NAMALWA (cell line): Measurements from ENCODE around the gene ROPN1B.
A peak's percentile ranks its signal among the peaks of the same experiment; 100 is the strongest.

Experiments used
- DNase-seq: peaks from one replicate; pipeline ENCODE4 v3.0.0-alpha.2; 2015; ENCODE audit warnings: low spot score

Gene ROPN1B

DNA sequence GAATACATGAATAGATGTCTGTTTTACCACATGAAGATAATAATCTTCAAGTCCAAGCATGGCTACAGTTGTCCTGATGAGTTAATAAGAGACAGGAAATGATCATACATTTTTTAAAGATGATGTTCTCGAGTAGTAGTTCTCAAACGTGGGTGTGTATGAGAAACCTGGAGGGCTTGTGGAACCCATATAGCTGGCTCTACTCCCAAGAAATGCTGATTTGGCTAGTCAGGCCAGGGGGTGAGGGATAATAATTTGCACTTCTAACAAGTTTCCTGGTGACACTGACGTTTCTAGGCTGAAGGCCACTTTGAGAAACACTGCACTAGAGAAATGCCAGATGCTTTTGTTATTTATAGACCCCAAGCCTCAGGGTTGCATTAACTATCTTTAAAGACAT is 37.0 kb downstream of the ROPN1B start:
- no peak for DNase-seq

DNA sequence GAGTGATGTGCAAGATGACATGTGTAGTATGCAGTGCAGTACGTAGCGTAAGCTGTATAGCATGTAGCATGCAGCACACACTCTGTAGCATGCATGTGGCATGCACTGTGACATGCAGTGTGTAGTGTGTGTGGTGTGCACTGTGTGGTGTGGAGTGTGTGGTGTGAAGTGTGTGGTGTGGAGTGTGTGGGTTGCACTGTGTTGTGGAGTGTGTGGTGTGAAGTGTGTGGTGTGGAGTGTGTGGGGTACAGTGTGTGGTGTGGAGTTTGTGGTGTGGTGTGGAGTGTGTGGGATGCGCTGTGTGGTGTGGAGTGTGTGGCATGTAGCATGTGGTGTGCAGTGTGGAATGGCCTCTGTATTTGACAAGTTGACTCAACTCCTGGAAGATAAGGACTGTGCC is 39.2 kb downstream of the ROPN1B start:
- DNase-seq = no peak

DNA sequence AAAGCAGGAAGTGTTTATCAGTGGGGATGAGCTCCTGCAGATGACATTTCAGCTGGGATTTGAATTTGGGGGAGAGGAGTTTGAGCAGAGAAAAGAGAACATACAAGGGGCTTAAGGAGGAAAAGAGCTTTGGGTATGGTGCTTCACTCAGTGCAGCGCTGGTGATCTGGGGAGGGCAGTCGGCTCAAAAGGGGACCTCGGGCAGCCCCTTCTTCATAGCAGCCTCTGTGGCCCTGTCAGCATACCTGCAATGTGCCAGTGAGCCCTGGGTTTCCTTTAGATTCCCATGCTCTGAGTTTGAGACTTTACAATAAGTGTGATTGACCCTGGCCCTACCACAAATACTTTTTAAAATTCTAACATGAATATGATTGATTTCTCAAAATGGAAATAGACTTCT is 40.2 kb downstream of the ROPN1B start:
- DNase-seq = no peak

DNA sequence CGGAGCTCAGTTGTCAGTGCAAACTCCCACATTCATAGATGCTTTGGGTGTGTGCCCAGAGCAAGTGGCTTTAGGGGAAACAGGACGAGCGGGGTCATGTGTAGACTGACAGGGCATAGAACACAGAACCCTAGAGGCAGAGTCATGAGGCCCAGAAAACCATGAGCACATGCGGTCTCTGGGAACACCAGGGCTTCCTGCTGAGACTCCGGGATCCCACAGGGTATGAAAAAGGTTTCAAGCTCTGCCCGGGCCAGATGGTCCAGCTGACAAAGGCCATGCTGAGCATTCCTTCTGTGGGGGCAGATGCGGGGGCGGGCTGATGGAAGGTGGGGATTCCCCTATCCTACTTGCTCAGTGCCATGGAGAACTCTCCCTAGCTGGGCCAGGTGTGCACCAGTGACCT is 44.8 kb downstream of the ROPN1B start:
- DNase-seq = no peak

DNA sequence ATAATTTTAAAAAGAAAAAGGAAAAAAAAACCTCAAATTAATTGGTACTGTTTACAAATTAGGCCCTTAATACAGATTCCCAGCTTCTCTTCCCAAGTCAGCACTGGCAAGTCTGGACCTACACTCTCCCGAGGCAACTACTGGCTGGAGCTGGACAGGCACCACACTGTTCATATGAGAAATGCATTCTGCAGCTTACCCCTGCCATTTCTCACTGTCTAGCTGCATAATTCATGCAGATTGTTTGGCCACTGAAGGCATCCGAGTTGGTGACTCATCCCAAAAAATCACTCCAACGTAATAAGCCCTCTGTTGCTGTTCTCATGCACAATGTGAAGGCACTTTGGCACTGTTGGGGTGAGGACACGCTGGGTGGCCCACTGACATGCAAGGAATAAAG is 45.3 kb downstream of the ROPN1B start:
- DNase-seq = no peak

DNA sequence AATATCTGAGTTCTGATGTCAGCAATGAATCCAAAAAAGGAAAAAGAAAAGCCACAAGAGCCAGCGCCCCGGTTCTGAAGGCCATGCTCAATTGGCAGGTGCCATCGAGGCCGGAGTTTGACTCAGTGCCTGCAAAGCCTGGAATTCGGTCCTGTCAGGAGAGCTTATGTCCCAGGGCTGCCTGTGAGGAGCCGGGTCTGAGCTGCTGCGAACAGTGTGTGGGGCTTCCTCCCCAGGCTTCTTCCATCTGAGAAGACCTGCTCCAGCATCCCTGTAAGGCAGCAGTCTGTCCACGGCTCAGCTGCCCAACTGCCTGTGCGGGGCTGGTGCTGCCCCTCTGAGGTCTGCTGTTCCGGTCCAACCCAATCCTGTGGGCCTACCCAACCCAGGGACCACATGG is 46.1 kb downstream of the ROPN1B start:
- DNase-seq = no peak

DNA sequence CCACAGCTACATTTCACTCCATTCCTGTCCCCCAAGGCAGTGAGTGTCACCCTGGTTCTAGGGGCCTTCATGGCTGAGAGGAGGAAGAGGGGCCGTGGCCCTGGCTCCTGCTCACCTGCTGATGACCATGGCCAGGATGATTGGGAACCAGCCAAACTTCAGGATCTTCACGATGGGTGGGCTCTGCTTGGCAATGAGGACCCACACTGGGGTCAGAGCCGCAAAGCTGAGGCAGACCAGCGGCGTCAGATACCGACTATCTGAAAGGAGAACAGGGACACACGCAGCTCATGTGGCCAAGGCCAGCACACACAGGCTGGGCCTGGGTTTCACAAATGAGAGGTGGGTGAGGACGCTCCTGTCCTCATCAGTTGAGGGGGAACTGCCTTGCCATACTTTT is 47.6 kb downstream of the ROPN1B start:
- DNase-seq = no peak

DNA sequence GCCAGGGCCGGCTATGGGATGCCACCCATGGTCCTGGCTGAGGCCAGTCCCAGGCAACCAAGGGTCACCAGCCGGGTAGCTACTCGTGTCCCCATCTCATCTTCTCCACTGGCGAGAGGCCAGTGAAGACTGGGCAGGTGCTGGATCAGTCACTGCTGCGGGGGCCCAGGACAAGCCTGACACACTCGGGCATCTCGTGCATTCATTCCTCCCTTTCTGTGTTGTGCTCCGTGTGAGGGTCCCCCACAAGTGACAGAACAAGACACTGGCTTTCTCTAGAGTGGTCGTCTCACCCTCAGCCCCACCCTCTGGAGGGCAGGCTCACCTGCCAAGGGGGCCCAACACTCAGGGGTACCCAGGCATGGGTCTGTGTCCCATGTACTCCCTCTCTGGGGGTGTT is 48.4 kb downstream of the ROPN1B start:
- DNase-seq = no peak

DNA sequence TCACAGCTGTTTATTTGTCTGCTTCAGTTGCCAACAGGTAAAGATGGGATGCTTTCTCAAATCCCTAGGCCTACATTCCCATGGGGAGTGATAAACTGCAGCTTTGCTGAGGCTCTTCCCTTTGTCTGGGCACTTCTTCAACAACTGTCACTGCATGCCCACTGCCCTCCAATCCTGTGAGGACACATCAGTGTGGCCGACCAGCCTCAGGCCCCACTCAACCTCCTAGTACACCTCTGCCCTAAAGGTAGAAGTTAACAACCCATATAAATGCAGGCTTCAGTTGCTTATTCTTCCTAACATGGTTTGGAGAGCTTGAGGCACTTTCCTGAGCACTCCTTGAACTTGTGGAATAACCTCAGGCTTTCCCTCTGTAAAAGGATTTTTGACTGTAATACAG is 49.6 kb downstream of the ROPN1B start:
- no peak for DNase-seq

DNA sequence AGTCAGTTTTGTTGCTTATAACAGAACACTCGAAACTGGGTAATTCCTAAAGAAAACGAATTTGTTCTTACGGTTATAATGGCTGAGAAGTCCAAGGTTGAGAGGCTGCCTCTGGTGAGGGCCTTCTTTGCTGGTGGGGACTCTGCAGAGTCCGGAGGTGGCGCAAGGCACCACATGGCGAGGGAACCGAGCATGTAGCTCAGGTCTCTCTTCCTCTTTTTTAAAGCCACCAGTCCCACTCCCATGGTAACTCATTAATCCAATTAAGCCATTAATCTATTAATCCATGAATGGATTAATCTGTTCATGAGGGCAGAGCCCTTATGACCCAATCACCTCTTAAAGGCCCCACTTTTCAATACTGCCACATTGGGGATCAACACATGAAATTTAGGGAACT is 50.0 kb downstream of the ROPN1B start:
- DNase-seq = no peak

DNA sequence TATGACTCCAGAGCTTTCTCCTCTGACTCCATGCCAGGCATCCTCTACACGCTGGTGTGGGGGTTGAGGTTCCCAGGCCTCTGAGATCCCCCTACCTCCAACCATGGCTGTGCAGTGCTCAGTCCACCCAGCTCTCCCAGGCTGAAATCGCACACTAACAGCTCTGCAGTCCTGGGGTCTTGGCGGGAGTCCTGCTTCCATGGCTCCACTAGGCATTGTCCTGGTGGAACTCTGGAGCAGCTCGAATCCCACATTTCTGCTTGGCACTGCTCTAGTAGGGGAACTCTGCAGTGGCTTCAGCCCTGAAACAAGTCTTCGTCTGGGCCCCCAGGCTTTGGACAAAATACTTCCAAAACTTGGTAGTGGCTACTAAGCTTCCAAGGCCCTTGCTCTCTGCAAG is 50.7 kb downstream of the ROPN1B start:
- DNase-seq = no peak

DNA sequence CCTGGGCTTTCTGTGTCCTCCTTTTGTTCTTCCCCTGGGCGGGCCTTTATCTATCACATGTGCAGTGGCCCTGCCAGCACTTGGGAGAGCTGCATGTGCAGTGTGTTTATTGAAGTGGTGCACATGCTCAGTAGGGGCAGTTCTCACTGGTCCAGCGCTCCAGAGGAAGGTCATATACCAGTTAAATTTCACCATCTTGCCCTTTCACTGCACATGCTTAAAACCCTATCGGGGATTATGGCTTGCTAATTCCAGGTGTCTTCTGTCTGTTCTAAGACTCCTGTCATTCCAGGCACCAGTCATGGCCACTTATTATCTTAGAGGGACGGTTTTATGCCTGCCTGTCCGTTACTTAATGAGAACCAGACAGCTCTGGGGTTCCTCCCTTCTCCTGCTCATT is 52.2 kb downstream of the ROPN1B start:
- DNase-seq = no peak

DNA sequence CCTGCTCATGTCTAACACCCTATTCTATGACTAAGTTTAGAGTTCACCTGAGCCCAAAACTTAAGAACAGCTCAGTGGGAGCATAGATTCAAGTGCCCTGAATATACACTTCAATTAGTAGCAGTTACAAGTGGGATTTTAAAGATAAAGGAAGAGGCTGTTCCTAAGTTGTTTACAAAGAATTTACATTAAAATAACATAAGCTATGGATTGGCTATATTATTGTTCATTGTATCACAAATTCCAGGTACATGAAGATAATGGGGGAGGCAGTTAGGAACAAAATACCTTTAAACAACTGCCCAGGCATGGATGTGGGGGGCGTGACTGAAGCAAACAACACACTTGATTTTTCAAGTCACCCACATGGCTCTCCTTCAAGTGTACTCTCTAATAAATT is 52.7 kb downstream of the ROPN1B start:
- no peak for DNase-seq

DNA sequence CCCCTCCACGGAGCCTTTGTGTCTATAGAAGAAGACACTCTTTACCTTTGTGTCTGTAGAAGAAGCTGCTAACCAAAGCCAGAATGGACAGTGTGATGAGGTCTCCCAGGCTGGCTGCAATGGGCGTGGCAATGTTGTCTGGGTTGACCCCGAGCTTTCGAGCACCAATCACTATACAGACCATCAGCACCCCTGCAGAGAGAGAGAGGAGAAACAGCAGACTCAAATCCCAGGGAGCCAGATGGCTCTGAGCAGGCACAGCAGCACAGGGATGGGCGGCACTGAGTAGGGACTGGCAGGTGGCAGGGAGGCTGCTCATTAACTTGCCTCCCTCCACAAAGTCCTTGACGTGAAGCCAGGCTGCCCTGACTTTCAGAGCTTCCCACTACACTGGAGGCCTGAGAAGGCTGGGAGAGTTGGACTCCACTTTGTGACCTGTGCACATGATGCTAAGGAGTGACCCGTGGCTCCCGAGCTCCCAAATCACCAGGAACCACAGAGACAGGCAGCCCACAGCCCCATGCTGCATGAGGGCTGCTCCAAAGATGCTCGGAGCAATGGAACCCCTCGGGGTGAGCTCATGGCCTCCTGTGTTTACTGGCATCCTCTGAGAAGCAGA is 53.9 kb downstream of the ROPN1B start:
- DNase-seq = no peak

DNA sequence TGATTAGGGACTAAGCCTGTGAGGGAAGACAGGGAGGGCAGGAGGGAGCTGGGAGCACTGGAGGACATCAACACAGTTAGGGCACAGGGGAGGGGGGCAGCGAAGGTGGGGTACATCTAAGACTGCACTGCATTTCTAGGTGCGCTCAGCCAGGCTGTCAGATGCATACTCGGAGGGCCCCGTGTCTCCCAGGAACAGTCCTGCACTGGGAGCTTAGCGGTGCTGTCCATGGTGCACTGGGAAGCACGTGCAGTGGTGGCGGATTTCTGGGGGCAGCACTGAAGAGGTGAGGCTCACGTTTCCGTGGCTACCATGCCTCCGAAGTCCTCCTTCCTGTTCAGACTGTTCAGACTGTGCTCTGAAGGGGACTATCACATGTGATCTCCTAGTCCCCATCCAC is 54.4 kb downstream of the ROPN1B start:
- no peak for DNase-seq

DNA sequence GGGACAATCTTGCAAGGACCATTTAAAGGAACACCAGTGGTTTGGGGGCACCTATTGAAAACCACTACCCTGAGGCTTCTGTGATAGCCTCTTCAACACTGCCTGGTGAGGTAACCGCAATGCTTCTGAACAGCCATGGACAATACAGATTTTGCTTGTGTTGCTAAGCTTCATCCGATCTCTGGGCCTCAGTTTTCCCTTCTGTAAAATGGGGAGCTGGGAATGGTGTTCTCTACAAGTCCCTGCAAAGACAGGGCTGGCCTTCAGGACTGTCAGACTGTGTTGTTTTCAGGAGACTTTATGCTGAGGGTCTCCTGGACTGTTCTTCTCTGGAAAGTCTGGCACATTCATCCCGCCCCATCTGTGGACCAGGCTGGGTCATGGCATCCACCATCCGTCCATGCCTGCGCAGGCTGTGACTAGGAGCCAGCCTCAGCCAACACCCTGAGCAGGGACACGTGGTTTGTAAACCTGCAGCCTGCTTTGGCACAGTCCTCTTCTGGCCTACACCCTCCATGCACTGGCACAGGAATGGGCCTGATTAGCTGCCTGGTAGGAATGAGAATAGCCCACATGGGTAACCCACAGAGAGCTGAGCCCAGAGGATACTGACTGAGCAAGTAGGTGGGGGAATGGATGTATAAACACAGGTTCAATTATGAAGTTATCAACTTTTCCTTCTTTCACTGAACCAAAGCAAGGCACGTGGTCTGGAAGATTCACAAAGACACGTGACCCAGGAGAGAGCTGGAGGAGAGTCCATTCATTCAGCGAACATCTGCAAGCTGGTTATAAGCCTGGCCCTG is 55.3 kb downstream of the ROPN1B start:
- DNase-seq = no peak

DNA sequence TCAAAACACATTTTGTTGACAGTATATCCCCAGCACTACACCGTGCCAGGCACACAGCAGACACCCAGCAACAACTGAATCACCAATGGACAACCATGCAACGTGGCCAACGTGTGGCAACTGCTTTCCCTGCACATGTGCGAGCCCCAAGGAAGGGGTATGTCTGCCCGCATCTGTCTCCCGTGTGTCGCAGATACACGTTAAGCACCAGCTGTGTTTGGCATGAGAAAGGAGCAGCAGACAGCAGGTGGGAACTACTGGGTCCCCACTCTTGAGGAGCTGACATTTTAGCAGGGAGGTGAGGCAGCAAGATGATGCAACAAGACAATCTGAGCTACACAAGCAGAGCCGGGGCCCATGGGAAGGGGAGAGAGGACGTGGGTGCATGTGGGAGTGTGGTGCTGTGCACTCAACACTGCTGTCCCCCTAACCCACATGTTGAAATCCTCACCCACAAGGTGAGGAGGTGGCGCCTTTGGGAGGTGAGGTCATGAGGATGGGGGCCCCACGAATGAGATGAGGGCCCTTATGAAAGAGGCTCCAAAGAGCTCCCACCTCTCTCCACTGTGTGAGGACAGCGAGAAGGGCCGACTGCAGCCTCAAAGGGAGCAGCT is 56.2 kb downstream of the ROPN1B start:
- DNase-seq = peak; percentile 3

DNA sequence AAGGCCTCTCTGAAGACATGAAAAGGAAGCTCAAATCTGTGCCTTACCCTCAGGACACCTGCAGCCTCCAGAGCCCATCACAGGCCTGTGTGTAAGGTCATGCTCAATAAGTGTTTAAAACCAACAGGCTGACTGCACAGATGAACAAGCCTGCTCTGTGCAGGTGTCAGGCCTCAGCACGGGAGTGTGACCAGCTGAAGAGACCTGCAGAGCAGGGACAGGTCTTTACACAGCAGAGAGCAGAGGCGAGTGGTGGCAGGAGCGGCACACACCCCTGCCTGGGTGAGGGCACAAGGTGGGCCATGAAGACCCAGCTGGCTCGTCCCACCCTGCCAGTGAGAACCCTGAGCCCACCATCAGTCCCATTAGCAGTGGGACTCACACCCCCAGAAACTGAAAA is 56.9 kb downstream of the ROPN1B start:
- peak; percentile 48 for DNase-seq

DNA sequence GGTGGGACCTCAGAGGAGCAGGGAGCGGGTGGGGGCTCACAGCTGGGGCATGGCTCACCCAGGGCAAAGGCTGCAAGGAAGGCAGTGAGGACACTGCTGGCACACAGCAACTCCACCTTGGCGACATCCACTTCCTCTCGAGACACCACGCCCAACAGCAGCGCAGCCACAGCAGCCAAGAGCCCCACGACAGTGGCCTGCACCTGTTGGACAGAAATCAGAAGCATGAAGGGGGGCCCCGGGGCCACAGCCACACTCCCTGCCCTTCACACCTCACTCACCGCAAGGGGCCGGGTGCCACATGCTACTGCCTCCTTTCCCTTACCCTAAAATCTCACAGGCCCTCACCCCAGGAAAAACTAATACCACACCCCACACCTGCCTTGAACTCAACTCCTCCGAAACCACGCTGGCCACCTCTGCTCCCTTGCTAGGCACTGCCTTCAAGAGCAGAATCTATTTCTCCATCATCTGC is 57.3 kb downstream of the ROPN1B start:
- DNase-seq = peak; percentile 37

DNA sequence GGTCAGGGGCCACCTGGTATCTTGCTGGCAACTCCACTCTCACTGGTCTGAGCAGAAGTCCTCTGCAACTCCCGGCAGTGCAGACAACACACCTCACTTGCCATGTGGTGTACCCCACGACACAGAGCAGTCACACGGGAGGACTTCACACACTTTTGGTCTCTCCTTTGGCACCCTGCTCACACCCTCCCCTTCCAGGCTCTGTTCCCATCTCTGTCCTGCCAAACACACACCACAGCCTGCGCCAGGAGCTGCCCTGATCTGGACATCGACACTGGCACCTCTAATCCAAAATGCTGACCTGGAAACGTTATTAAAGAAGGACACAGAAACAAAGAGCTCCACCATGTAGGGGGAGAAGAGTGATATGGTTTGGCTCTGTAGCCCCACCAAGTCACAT is 57.8 kb downstream of the ROPN1B start:
- DNase-seq = no peak

DNA sequence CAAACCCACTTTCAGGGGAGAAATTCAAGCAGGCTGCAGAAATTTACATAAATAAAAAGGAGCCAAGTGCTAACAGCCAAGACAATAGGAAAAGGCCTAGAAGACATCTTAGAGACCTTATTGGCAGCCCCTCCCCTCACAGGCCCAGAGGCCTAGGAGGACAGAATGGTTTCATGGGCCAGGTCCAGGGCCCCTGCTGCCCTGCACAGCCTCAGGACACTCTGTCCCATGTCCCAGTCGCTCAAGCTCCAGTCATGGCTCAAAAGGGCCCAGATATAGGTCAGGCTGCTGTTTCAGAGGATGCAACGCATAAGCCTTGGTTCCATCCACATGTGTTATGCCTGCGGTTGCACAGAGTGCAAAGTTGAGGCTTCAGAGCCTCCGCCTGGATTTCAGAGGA is 59.1 kb downstream of the ROPN1B start:
- DNase-seq = no peak

DNA sequence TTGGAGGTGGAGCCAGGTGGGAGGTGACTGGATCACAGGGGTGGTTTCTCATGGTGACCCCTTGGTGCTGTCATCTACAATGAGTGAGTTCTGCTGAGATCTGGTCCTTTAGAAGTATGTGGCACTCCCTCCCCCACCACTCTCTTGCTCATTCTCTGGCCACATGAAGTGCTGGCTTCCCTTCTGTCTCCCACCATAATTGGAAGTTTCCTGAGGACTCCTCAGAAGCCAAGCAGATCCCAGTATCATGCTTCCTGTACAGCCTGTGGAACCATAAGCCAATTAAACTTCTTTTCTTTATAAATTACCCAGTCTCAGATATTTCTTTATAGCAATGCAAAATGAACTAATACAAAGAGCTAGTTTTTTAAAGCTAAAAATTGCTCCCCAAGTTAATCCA is 60.3 kb downstream of the ROPN1B start:
- no peak for DNase-seq

DNA sequence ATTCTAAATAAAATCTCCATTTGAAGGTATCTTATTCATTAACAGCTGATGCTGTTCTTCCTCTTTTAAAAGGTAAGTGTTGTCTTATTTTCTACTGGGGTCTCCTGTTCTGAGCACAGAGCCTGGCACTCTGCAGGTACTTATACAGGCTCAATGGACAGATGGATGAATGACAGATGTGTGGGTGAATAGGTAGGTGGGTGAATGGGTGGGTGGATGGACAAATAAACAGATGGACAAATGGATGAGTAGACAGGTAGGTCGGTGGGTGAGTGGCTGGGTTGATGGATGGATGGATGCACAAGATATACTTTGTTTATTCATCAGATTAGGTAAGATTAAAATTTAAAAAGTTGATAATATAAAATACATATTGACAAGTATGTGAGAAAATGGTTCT is 61.5 kb downstream of the ROPN1B start:
- DNase-seq = no peak
